Measurements from ENCODE around the gene CSNK2A1.

Gene CSNK2A1

GRCh38 chr20:544153-544725 lies 649 bp upstream of the CSNK2A1 start:
- peaks cover 18% of the 10 kb centered on the region for H4K20me1 ChIP-seq (ENCODE audit: insufficient read depth, low read length)
- H3K4me3 ChIP-seq (ENCODE audit: low read length): peak overlapping the region; percentile 85
- TF ChIP-seq, protein P1, sequence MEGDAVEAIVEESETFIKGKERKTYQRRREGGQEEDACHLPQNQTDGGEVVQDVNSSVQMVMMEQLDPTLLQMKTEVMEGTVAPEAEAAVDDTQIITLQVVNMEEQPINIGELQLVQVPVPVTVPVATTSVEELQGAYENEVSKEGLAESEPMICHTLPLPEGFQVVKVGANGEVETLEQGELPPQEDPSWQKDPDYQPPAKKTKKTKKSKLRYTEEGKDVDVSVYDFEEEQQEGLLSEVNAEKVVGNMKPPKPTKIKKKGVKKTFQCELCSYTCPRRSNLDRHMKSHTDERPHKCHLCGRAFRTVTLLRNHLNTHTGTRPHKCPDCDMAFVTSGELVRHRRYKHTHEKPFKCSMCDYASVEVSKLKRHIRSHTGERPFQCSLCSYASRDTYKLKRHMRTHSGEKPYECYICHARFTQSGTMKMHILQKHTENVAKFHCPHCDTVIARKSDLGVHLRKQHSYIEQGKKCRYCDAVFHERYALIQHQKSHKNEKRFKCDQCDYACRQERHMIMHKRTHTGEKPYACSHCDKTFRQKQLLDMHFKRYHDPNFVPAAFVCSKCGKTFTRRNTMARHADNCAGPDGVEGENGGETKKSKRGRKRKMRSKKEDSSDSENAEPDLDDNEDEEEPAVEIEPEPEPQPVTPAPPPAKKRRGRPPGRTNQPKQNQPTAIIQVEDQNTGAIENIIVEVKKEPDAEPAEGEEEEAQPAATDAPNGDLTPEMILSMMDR (IDR thresholded peaks at IDR 0.05; ENCODE audit: low read length): no peak
- no peak for TF ChIP-seq EZH2 (optimal IDR thresholded peaks at IDR 0.05; ENCODE audit: low read depth, low read length)
- TF ChIP-seq EZH2phosphoT487 (IDR thresholded peaks at IDR 0.05; ENCODE audit: low read length): no peak
- peak overlapping the region; percentile 61; the same call in 1 of the 2 replicates for H3K27ac ChIP-seq (ENCODE audit: low read length)
- H2AFZ ChIP-seq (ENCODE audit: low read length): peak overlapping the region; percentile 94
- peaks cover 12% of the 10 kb centered on the region for H3K4me1 ChIP-seq (ENCODE audit: low read length)
- H3K9me3 ChIP-seq (replicated peaks; ENCODE audit: insufficient read depth, low read length): no peaks in the 10 kb centered on the region
- H3K79me2 ChIP-seq (ENCODE audit: low read length): peaks cover 43% of the 10 kb centered on the region
- peak overlapping the region; percentile 85 for H3K9ac ChIP-seq (ENCODE audit: low read length)
- DNase-seq: no peak
- no peaks in the 10 kb centered on the region for H3K36me3 ChIP-seq (replicated peaks; ENCODE audit: insufficient read depth, low read length)
- H3K4me2 ChIP-seq (ENCODE audit: low read depth, low read length): peak overlapping the region; percentile 77
- no peaks in the 10 kb centered on the region for H3K27me3 ChIP-seq (replicated peaks; ENCODE audit: insufficient read depth, low read length)
- no peaks in the 10 kb centered on the region for H3K9me2 ChIP-seq (replicated peaks; ENCODE audit: insufficient read depth, low read length)
- H3F3A ChIP-seq (ENCODE audit: insufficient read depth, low read length): no peaks in the 10 kb centered on the region

- peak; percentile 22 for DNase-seq
- Histone ChIP-seq H2AFZ (ENCODE audit: low read length) (peak overlapping the region; percentile 94; the same call in 1 of the 2 replicates), H3K27ac (ENCODE audit: low read length) (no peak overlapping the region)
Observed at GRCh38 chr20:542777-543368, 717 bp downstream of the CSNK2A1 start.

DNA sequence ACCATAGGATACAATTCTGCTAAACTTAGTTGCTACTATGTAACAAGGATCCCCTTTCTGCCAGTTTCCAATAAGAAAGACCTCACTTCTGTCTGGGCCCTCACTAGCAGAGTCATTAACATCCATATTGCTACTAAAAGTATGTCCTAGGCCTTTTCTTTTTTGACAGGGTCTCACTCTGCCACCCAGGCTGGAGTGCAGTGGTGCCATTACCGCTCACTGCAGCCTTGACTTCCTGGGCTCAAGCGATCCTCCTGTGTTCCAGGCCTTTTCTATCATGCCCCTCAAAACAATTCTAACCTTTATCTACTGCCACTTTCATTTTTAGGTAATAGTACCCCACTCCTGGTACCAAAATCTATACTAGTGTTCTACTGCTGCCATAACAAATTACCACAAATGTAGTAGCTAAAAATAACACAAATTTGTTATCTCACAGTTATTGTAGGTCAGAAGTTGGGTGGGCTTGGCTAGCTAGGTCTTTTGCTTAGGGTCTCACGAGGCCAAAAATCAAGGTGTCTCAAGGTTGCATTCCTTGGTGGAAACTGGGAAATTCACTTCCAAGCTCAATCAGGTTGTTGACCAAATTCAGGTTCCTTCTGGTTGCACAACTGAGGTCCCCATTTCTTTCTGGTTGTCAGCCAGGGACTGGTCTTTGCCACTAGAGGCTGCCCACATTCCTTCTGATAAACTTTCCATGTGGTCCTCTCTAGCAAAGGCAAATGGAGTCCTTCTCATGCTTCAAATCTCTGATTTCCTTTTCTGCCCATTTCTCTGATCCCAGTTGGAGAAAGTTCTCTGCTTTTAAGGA lies 3.0 kb downstream of the CSNK2A1 start:
- Histone ChIP-seq H3F3A (ENCODE audit: insufficient read depth, low read length) (no peaks in the 10 kb centered on the region), H3K9me2 (replicated peaks; ENCODE audit: insufficient read depth, low read length) (no peaks in the 10 kb centered on the region), H2AFZ (ENCODE audit: low read length) (no peak overlapping the region), H3K79me2 (ENCODE audit: low read length) (peaks cover 80% of the 10 kb centered on the region), H3K4me3 (ENCODE audit: low read length) (no peak overlapping the region), H3K4me2 (ENCODE audit: low read depth, low read length) (no peak overlapping the region), H3K36me3 (replicated peaks; ENCODE audit: insufficient read depth, low read length) (no peaks in the 10 kb centered on the region; the same call in 1 of the 2 replicates), H3K9ac (ENCODE audit: low read length) (no peak overlapping the region), H3K27ac (ENCODE audit: low read length) (no peak overlapping the region), H3K4me1 (ENCODE audit: low read length) (peaks cover 12% of the 10 kb centered on the region), H3K27me3 (replicated peaks; ENCODE audit: insufficient read depth, low read length) (no peaks in the 10 kb centered on the region), H3K9me3 (replicated peaks; ENCODE audit: insufficient read depth, low read length) (no peaks in the 10 kb centered on the region), H4K20me1 (ENCODE audit: insufficient read depth, low read length) (peaks cover 52% of the 10 kb centered on the region)
- no peak for TF ChIP-seq EZH2phosphoT487 (IDR thresholded peaks at IDR 0.05; ENCODE audit: low read length)
- no peak for TF ChIP-seq EZH2 (optimal IDR thresholded peaks at IDR 0.05; ENCODE audit: low read depth, low read length)
- TF ChIP-seq, protein P1 (IDR thresholded peaks at IDR 0.05; ENCODE audit: low read length): no peak
- no peak for DNase-seq

More at GRCh38 chr20:542777-543368, 717 bp downstream of the CSNK2A1 start:
- Histone ChIP-seq H3K9me2 (replicated peaks; ENCODE audit: insufficient read depth, low read length) (no peaks in the 10 kb centered on the region), H3K79me2 (ENCODE audit: low read length) (peaks cover 57% of the 10 kb centered on the region), H3K4me3 (ENCODE audit: low read length) (peak overlapping the region; percentile 85), H4K20me1 (ENCODE audit: insufficient read depth, low read length) (peaks cover 30% of the 10 kb centered on the region), H3K9ac (ENCODE audit: low read length) (peak overlapping the region; percentile 85), H3F3A (ENCODE audit: insufficient read depth, low read length) (no peaks in the 10 kb centered on the region), H3K36me3 (replicated peaks; ENCODE audit: insufficient read depth, low read length) (no peaks in the 10 kb centered on the region), H3K27me3 (replicated peaks; ENCODE audit: insufficient read depth, low read length) (no peaks in the 10 kb centered on the region), H3K4me1 (ENCODE audit: low read length) (peaks cover 12% of the 10 kb centered on the region), H3K9me3 (replicated peaks; ENCODE audit: insufficient read depth, low read length) (no peaks in the 10 kb centered on the region), H3K4me2 (ENCODE audit: low read depth, low read length) (peak overlapping the region; percentile 49)
- no peak for TF ChIP-seq EZH2phosphoT487 (IDR thresholded peaks at IDR 0.05; ENCODE audit: low read length)
- no peak for TF ChIP-seq EZH2 (optimal IDR thresholded peaks at IDR 0.05; ENCODE audit: low read depth, low read length)
- TF ChIP-seq, protein P1 (IDR thresholded peaks at IDR 0.05; ENCODE audit: low read length): no peak

Data from MM.1S (cell line).